ENCODE results near the gene TSPAN7. TPM values are rescaled to one million over a fixed set of nuclear protein-coding genes. Genes with fewer than 3 reads are reported as not detected.
A peak's percentile ranks its signal among the peaks of the same experiment; 100 is the strongest.

The TSPAN7 gene
- total RNA-seq, 6 experiments from 2014 or later: 7.9 to 24.4 (median 15.7) TPM

DNA sequence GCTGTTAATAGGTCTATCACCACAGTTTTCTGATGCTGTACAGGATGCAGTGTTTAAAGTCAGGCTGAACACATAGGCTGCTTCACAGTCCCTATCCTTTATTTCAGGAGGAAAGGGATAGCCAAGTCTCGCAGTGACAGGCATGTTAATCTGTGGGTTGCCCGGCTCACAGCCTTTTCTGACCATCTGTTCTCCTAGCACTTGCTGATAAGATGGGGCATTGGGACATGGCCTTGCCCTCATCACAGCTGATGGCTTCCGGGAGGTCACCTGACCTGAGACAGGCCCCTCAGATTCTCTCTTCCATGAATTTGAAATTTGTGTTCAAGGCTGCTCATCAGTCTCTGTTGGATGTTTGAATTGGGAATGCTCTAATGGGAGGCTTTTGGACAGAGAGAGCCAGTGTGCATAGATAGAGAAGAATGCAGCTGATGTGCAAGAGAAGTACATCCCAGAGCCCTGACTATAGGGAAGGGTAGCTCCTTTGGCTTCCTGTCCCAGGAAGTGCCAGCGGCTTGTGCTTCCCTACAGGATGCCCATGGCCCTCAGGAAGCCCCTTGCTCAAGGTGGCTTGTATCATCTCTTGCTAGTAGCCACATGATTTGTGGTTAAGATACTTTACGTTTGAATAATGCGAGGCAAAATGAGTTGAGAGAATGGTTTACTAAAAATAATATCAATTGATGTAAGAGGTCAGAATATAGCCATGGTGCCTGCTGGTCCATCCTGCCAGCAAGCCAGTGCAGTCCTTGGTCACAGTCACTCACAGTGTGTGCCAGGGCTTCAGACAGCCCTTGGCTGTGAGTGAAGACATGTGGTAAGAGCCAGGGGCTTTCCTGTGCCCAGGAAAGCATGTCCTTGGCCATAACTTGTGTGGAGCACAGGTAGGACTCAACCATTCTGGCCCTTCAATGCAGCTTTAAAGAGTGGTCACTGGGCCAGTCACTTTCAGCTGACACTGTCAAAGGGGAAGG lies 88.6 kb downstream of the TSPAN7 start:
- no peak for TF ChIP-seq POLR2A (IDR thresholded peaks at IDR 0.05)
- TF ChIP-seq, protein P1, sequence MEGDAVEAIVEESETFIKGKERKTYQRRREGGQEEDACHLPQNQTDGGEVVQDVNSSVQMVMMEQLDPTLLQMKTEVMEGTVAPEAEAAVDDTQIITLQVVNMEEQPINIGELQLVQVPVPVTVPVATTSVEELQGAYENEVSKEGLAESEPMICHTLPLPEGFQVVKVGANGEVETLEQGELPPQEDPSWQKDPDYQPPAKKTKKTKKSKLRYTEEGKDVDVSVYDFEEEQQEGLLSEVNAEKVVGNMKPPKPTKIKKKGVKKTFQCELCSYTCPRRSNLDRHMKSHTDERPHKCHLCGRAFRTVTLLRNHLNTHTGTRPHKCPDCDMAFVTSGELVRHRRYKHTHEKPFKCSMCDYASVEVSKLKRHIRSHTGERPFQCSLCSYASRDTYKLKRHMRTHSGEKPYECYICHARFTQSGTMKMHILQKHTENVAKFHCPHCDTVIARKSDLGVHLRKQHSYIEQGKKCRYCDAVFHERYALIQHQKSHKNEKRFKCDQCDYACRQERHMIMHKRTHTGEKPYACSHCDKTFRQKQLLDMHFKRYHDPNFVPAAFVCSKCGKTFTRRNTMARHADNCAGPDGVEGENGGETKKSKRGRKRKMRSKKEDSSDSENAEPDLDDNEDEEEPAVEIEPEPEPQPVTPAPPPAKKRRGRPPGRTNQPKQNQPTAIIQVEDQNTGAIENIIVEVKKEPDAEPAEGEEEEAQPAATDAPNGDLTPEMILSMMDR (IDR thresholded peaks at IDR 0.05): no peak
- 83% methylated on average over 3 of the region's 6 CpGs for WGBS (ENCODE audit: insufficient coverage, low coverage, low lambda C conversion rate, missing lambda C conversion rate)
- no peak for DNase-seq

DNA sequence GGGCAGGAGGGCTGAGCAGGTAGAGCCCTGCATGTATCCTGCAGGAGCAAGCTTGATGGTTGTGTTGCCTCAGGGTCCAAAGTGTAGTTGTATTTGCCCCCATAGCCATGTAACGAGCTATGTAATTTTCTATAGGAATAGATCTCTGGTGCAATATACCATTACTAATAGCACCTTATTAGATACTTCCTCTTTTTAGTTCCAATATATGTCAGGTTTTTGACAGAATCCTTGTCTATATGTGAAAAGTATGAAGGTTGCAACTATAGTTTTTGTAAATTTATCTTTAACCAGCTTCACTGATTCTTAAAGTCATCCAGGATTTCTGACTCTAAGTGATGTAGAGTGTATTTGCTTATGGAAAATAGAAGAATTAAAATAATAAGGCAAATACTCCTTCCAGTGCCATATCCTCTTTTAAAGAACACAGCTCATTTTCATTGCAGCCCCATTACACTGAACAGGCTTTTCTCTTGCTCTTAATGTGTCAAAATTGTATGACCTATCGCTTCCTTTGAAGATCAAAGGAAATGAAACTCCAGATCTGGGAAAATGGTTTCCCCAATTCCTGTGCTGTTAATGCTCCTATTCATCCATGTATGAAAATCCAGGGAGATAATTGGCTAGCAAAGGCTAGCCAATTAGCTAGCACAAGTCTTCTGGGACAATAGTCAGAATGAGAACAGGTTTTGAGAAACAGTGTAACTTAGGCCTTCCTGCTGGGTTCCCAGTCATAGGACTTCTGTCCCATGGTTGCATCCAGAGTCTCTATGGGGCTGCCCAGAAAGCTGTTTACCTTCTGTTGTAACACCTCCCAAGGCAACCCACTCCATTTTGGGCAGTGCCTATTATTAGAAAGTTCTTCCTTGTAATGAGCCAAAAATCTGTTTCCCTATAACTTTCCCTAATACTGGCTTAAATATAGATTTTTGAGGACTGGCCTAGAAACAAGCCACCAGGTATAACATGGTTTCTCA lies 90.6 kb downstream of the TSPAN7 start:
- no peaks in the 10 kb centered on the region for H3K4me1 ChIP-seq
- H3K36me3 ChIP-seq: no peaks in the 10 kb centered on the region
- no peak overlapping the region for H3K4me3 ChIP-seq
- DNase-seq: no peak
- H3K9me3 ChIP-seq: no peaks in the 10 kb centered on the region
- no peak overlapping the region for H3K27ac ChIP-seq
- intact Hi-C loops (cut with DNase I): no loop called here
- ATAC-seq: no peak
- WGBS (ENCODE audit: insufficient coverage, low coverage, low lambda C conversion rate, missing lambda C conversion rate): 88% methylated on average over 2 of the region's 2 CpGs
- no peaks in the 10 kb centered on the region for H3K27me3 ChIP-seq
- TF ChIP-seq POLR2A (IDR thresholded peaks at IDR 0.05): no peak
- TF ChIP-seq, protein P1 (IDR thresholded peaks at IDR 0.05): no peak

More for the DNA sequence above, 88.6 kb downstream of the TSPAN7 start:
- H3K4me1 ChIP-seq: no peaks in the 10 kb centered on the region
- intact Hi-C loops (cut with DNase I): no loop called here
- ATAC-seq: no peak
- no peaks in the 10 kb centered on the region for H3K27me3 ChIP-seq
- no peaks in the 10 kb centered on the region for H3K9me3 ChIP-seq
- H3K4me3 ChIP-seq: no peak overlapping the region
- H3K36me3 ChIP-seq: no peaks in the 10 kb centered on the region
- H3K27ac ChIP-seq: no peak overlapping the region

DNA sequence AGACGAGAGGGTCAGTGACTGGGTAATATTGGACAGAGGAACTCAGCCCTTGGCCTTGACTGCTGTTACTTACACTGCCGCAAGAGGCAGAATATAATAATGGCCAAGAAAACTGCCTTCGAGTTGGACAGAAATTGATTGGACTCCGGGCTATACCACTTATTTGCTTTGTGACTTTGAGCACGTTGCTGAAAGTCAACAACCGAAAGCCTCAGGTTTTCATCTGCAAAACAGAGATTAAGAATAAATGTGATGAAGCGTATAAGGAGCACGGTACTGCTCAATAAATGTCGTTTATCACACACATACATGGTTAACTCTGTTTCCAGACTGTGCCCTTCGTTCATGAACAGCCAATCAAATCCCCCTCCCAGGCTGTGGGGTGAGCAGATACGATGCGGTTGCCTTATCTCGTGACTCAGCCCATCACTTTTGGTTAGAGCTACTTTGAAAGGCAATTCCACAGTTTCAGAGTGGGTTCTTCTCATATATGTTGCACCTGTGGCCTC lies 91.6 kb downstream of the TSPAN7 start:
- intact Hi-C loops (cut with DNase I): no loop called here
- no peaks in the 10 kb centered on the region for H3K4me1 ChIP-seq
- ATAC-seq: no peak
- no peaks in the 10 kb centered on the region for H3K36me3 ChIP-seq
- TF ChIP-seq, protein P1 (IDR thresholded peaks at IDR 0.05): no peak
- TF ChIP-seq POLR2A (IDR thresholded peaks at IDR 0.05): no peak
- H3K27ac ChIP-seq: no peak overlapping the region
- no peak overlapping the region for H3K4me3 ChIP-seq
- DNase-seq: no peak
- H3K27me3 ChIP-seq: no peaks in the 10 kb centered on the region
- H3K9me3 ChIP-seq: no peaks in the 10 kb centered on the region
- 64% methylated on average over 12 of the region's 13 CpGs for WGBS (ENCODE audit: insufficient coverage, low coverage, low lambda C conversion rate, missing lambda C conversion rate)

DNA sequence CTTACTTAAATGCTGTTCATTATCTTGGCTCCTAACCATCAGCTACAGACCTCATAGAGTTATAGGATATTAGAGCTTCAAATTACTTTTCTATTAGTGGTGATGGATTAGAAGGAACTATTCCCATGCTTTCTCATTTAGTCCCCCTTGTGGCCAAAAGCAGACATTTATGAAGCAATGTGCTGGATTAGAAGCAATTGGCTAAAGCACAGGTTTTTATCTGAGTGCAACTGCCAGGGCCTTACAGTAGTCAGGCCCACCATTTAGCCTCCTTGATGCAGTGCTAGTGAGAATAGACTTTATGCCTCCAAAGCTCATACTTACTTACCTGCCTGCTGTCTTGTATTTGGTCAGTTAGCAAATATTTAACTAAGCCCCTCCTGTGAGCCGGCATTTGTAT lies 93.0 kb downstream of the TSPAN7 start:
- Histone ChIP-seq H3K9me3 (no peaks in the 10 kb centered on the region), H3K4me1 (no peaks in the 10 kb centered on the region), H3K4me3 (no peak overlapping the region), H3K27ac (no peak overlapping the region), H3K36me3 (no peaks in the 10 kb centered on the region), H3K27me3 (no peaks in the 10 kb centered on the region)
- WGBS (ENCODE audit: insufficient coverage, low coverage, low lambda C conversion rate, missing lambda C conversion rate): 27% methylated on average over 1 of the region's 1 CpG
- DNase-seq: no peak
- intact Hi-C loops (cut with DNase I): no loop called here
- TF ChIP-seq, protein P1 (IDR thresholded peaks at IDR 0.05): peak; percentile 52 to 60 (median 58)
- no peak for TF ChIP-seq POLR2A (IDR thresholded peaks at IDR 0.05)
- peak; percentile 68 to 85 (median 75) for ATAC-seq

Measured in right lobe of liver (tissue), 6 donors.